HCT116 (cell line): Measurements from ENCODE around the gene ZFP1. TPM values are rescaled to one million over a fixed set of nuclear protein-coding genes. Genes with fewer than 3 reads are reported as not detected.
A peak's percentile ranks its signal among the peaks of the same experiment; 100 is the strongest.

Experiments
- ATAC-seq: fragments of 200-7000 bp; cut with Tn5 transposase; 2 replicates; pipeline ENCODE4 v1.9.1; 2020; ENCODE audit warnings: mild to moderate bottlenecking, moderate library complexity
- BruUV-seq: library from RNA; stranded (reverse); fragments of 400-500 nt; replicated peaks from 2 replicates; lab custom pipeline; 2021; lab: Mats Ljungman, UMichigan
- CTCF ChIA-PET: fragments of 300-600 bp; sonication (Branson Sonifier 250); formaldehyde crosslinking; loops from one replicate; lab custom pipeline; 2021; ENCODE audit warnings: antibody characterized with exemption; lab: Charles Lee
- POLR2A ChIA-PET: fragments of 300-600, 350-600 bp; sonication (Branson Sonifier 250); formaldehyde crosslinking; loops from one replicate; lab custom pipeline; 2021; ENCODE audit warnings: antibody characterized with exemption; lab: Charles Lee
- RAD21 ChIA-PET, 2 experiments: fragments of 300-600 bp; sonication (Branson Sonifier 250); formaldehyde crosslinking; loops; one replicate each; lab custom pipeline; 2023; ENCODE audit warnings: low total read pairs in 2 of 2; ENCODE audit not compliant: uncharacterized antibody in 2 of 2, unreplicated experiment in 2 of 2, low non-redundant PET in 1 of 2; lab: Charles Lee
- DNase-seq: peaks from one replicate; pipeline ENCODE4 v3.0.0-alpha.2; 2010; ENCODE audit warnings: low read depth, low spot score
- H2AFZ ChIP-seq: fragments of 200-600 bp; shearing (Covaris generic), sonication (generic); 2 replicates; pipeline ENCODE4 v1.6.1; 2017; ENCODE audit warnings: low read depth, mixed run types, mixed read lengths, antibody characterized with exemption, low read length; ENCODE audit not compliant: poor library complexity, severe bottlenecking
- H3K27ac ChIP-seq: 2 replicates; pipeline ENCODE4 v1.5.1; 2012; ENCODE audit warnings: low read depth, low read length
- H3K27me3 ChIP-seq: fragments of 200-600 bp; sonication (generic); 2 replicates; pipeline ENCODE4 v1.6.1; 2016; ENCODE audit warnings: mixed run types, low read length, mixed read lengths; ENCODE audit not compliant: insufficient read depth
- H3K36me3 ChIP-seq, 2 experiments: fragments of 200-500 bp in 1 of 2; fragments of 200-600 bp in 1 of 2; sonication (Bioruptor generic) in 1 of 2; sonication (generic) in 1 of 2; 2 replicates each; pipeline versions ENCODE4 v1.5.1 to v1.6.1; 2014 to 2016; ENCODE audit warnings: low read length in 2 of 2, inconsistent platforms in 1 of 2, mixed read lengths in 1 of 2, mixed run types in 1 of 2; ENCODE audit not compliant: insufficient read depth in 2 of 2, control insufficient read depth in 1 of 2
- H3K4me1 ChIP-seq, 2 experiments: fragments of 200-600 bp in 1 of 2; sonication (generic) in 1 of 2; 2 replicates each; pipeline versions ENCODE4 v1.5.1 to v1.6.1; 2012 to 2017; ENCODE audit warnings: low read length in 2 of 2, inconsistent platforms in 1 of 2, mild to moderate bottlenecking in 1 of 2, mixed read lengths in 1 of 2, mixed run types in 1 of 2, moderate library complexity in 1 of 2; ENCODE audit not compliant: insufficient read depth in 2 of 2, control insufficient read depth in 1 of 2
- H3K4me2 ChIP-seq: fragments of 200-600 bp; sonication (generic); 2 replicates; pipeline ENCODE4 v1.6.1; 2017; ENCODE audit warnings: mixed run types, low read length, mixed read lengths
- H3K4me3 ChIP-seq, 2 experiments: fragments of 200-600 bp in 1 of 2; sonication (generic) in 1 of 2; replicated peaks in 1 of 2; 2 replicates each; pipeline ENCODE4 v1.5.1; 2011 to 2016; ENCODE audit warnings: low read length in 2 of 2, control low read depth in 1 of 2, low read depth in 1 of 2, mild to moderate bottlenecking in 1 of 2, mixed read lengths in 1 of 2, mixed run types in 1 of 2
- H3K79me2 ChIP-seq: fragments of 200-600 bp; sonication (generic); 2 replicates; pipeline ENCODE4 v1.6.1; 2017; ENCODE audit warnings: mild to moderate bottlenecking, mixed run types, low read length, moderate library complexity, mixed read lengths; ENCODE audit not compliant: insufficient read depth
- H3K9ac ChIP-seq: fragments of 200-600 bp; sonication (generic); 2 replicates; pipeline ENCODE4 v1.6.1; 2016; ENCODE audit warnings: low read length, mixed read lengths
- H3K9me2 ChIP-seq: fragments of 200-600 bp; sonication (generic), shearing (Covaris generic); 2 replicates; pipeline ENCODE4 v1.6.1; 2017; ENCODE audit warnings: mixed run types, mild to moderate bottlenecking, moderate library complexity; ENCODE audit not compliant: insufficient read depth
- H3K9me3 ChIP-seq, 2 experiments: fragments of 200-500 bp in 1 of 2; fragments of 200-600 bp in 1 of 2; sonication (Bioruptor generic) in 1 of 2; sonication (generic) in 1 of 2; 2 replicates each; pipeline ENCODE4 v1.6.1; 2014 to 2017; ENCODE audit warnings: low read length in 2 of 2, mixed read lengths in 2 of 2, inconsistent platforms in 1 of 2, low read depth in 1 of 2, mild to moderate bottlenecking in 1 of 2, mixed run types in 1 of 2, moderate library complexity in 1 of 2; ENCODE audit not compliant: control insufficient read depth in 1 of 2, insufficient read depth in 1 of 2
- H4K20me1 ChIP-seq: fragments of 200-600 bp; sonication (generic), shearing (Covaris generic); 2 replicates; pipeline ENCODE4 v1.6.1; 2017; ENCODE audit warnings: mixed run types, mild to moderate bottlenecking, moderate library complexity; ENCODE audit not compliant: insufficient read depth
- ATF3 ChIP-seq: IDR thresholded peaks from 2 replicates; pipeline ENCODE4 v1.6.1; 2012
- CBX3 ChIP-seq: IDR thresholded peaks from 2 replicates; pipeline ENCODE4 v1.6.1; 2012; ENCODE audit warnings: low read depth
- CTCF ChIP-seq, 3 experiments: fragments of 200-600 bp in 1 of 3; sonication (generic) in 1 of 3; IDR thresholded peaks in 2 of 3; conservative IDR thresholded peaks in 1 of 3; 2 replicates each; pipeline ENCODE4 v1.5.1; 2012 to 2017; ENCODE audit warnings: low read depth in 2 of 3, low read length in 2 of 3, antibody characterized with exemption in 1 of 3, borderline replicate concordance in 1 of 3, control low read depth in 1 of 3, mild to moderate bottlenecking in 1 of 3, mixed read lengths in 1 of 3, mixed run types in 1 of 3, moderate library complexity in 1 of 3; ENCODE audit not compliant: insufficient read depth in 1 of 3
- EGR1 ChIP-seq: IDR thresholded peaks from 2 replicates; pipeline ENCODE4 v1.6.1; 2012; ENCODE audit warnings: low read depth
- EZH2 ChIP-seq: fragments of 200-600 bp; sonication (generic); IDR thresholded peaks from 2 replicates; pipeline ENCODE4 v1.6.1; 2017; ENCODE audit warnings: antibody characterized with exemption, mixed run types
- MAX ChIP-seq: IDR thresholded peaks from 2 replicates; pipeline ENCODE4 v1.6.1; 2012
- POLR2AphosphoS5 ChIP-seq: IDR thresholded peaks from 2 replicates; pipeline ENCODE4 v1.6.1; 2011; ENCODE audit warnings: mild to moderate bottlenecking, low read depth, low read length, moderate library complexity
- RAD21 ChIP-seq: IDR thresholded peaks from 2 replicates; pipeline ENCODE4 v1.6.1; 2012; ENCODE audit warnings: low read depth, mild to moderate bottlenecking
- SIN3A ChIP-seq: IDR thresholded peaks from 2 replicates; pipeline ENCODE4 v1.6.1; 2012; ENCODE audit warnings: low read depth
- SP1 ChIP-seq: IDR thresholded peaks from 2 replicates; pipeline ENCODE4 v1.6.1; 2012; ENCODE audit warnings: low read depth
- SRF ChIP-seq: IDR thresholded peaks from 2 replicates; pipeline ENCODE4 v1.6.1; 2012; ENCODE audit warnings: low read depth
- YY1 ChIP-seq: IDR thresholded peaks from 2 replicates; pipeline ENCODE4 v1.6.1; 2011; ENCODE audit warnings: low read length, low read depth, moderate library complexity, mild to moderate bottlenecking; ENCODE audit not compliant: insufficient replicate concordance; ENCODE audit errors: extremely low read depth
- ZFX ChIP-seq: fragments of 450-650 bp; IDR thresholded peaks from 2 replicates; pipeline ENCODE4 v1.6.1; 2017
- ZNF274 ChIP-seq: fragments of 200-500 bp; sonication (Bioruptor generic); IDR thresholded peaks from 2 replicates; pipeline ENCODE4 v1.6.1; 2014; ENCODE audit warnings: mild to moderate bottlenecking, low read depth, low read length, inconsistent platforms
- intact Hi-C: fragments of 100-400 bp; cut with micrococcal nuclease; formaldehyde crosslinking; loops from 2 replicates; pipeline ENCODE4 v1.10.0; 2022
- total RNA-seq: library from RNA; stranded (reverse); gene quantifications from one replicate; pipeline ENCODE4 v1.2.1, GENCODE V29; 2021; ENCODE audit not compliant: unreplicated experiment

The ZFP1 gene
- total RNA-seq, 1 experiment from 2014 or later: 12.8 TPM

- Histone ChIP-seq H3K4me2 (no peak overlapping the region), H3K27me3 (no peaks in the 10 kb centered on the region), H3K36me3 (no peaks in the 10 kb centered on the region), H3K9me2 (no peaks in the 10 kb centered on the region), H3K4me1 (no peaks in the 10 kb centered on the region; a peak in 1 of 4 replicates), H2AFZ (no peak overlapping the region), H3K4me3 (no peak overlapping the region), H3K27ac (no peak overlapping the region), H4K20me1 (no peaks in the 10 kb centered on the region), H3K79me2 (no peaks in the 10 kb centered on the region), H3K9me3 (peaks cover 0 to 5% of the 10 kb centered on the region in 2 experiments; a peak in 1 of 4 replicates), H3K9ac (no peak overlapping the region)
- peak; percentile 71 for ATAC-seq
- no peak for DNase-seq
- CTCF ChIA-PET: interaction anchor here (1.4 kb wide), 1 partner anchor 317 kb away, joined by 3 read pairs; no protein-coding TSS in a partner anchor
- intact Hi-C loops: no loop called here
- TF ChIP-seq ZFX: no peak
- peak in 2 of 3 experiments; percentile 16 to 30; a peak in 1 of 6 replicates for TF ChIP-seq CTCF (IDR thresholded peaks at IDR 0.05 in 2 of 3, conservative IDR thresholded peaks at IDR 0.05 in 1 of 3; ENCODE audit: borderline replicate concordance in 1 of 3, insufficient read depth in 1 of 3, low read depth in 2 of 3, low read length in 2 of 3)
- TF ChIP-seq SRF: no peak
- TF ChIP-seq EZH2: no peak
- TF ChIP-seq RAD21: peak; percentile 74
- no TSS peak for BruUV-seq
- RAD21 ChIA-PET: interaction anchor here in 1 of 2 experiments (0.7 kb wide), 1 partner anchor 270 kb away, joined by 3 read pairs; no protein-coding TSS in a partner anchor
- POLR2A ChIA-PET: no interaction called here
Measured at GRCh38 chr16:75130150-75130771, 18.1 kb upstream of the ZFP1 start.

GRCh38 chr16:75131081-75131480, 17.2 kb upstream of the ZFP1 start:
- intact Hi-C loops: no loop called here
- no peak for ATAC-seq
- Histone ChIP-seq H3K9ac (no peak overlapping the region), H4K20me1 (no peaks in the 10 kb centered on the region), H3K4me1 (no peaks in the 10 kb centered on the region; a peak in 1 of 4 replicates), H3K9me3 (peaks cover 0 to 5% of the 10 kb centered on the region in 2 experiments; a peak in 1 of 4 replicates), H3K9me2 (no peaks in the 10 kb centered on the region), H3K36me3 (no peaks in the 10 kb centered on the region), H2AFZ (no peak overlapping the region), H3K4me3 (no peak overlapping the region), H3K4me2 (no peak overlapping the region), H3K27me3 (no peaks in the 10 kb centered on the region), H3K79me2 (no peaks in the 10 kb centered on the region), H3K27ac (no peak overlapping the region)
- no peak for DNase-seq
- TF ChIP-seq SP1 (no peak), ZNF274 (no peak), MAX (no peak), SIN3A (no peak), EZH2 (no peak), RAD21 (no peak), POLR2AphosphoS5 (no peak), EGR1 (no peak), CTCF (IDR thresholded peaks at IDR 0.05 in 2 of 3, conservative IDR thresholded peaks at IDR 0.05 in 1 of 3; ENCODE audit: borderline replicate concordance in 1 of 3, insufficient read depth in 1 of 3, low read depth in 2 of 3, low read length in 2 of 3) (no peak), YY1 (no peak), ATF3 (no peak), CBX3 (no peak)
- BruUV-seq: no TSS peak
- RAD21 ChIA-PET: interaction anchor here in 1 of 2 experiments (0.7 kb wide), 1 partner anchor 269 kb away, joined by 3 read pairs; no protein-coding TSS in a partner anchor
- CTCF ChIA-PET: interaction anchor here (1.4 kb wide), 1 partner anchor 318 kb away, joined by 3 read pairs; no protein-coding TSS in a partner anchor
- POLR2A ChIA-PET: no interaction called here
